ENCODE measurements around the gene CPLX3.

CPLX3 gene

GRCh38 chr15:74847432-74847831 is 21.0 kb downstream of the CPLX3 start:
- H3K4me3 ChIP-seq (ENCODE audit: control insufficient read depth, low read depth, low read length), result no peak overlapping the region
- DNase-seq (ENCODE audit: low read depth), result no peak
- TF ChIP-seq, protein P1, sequence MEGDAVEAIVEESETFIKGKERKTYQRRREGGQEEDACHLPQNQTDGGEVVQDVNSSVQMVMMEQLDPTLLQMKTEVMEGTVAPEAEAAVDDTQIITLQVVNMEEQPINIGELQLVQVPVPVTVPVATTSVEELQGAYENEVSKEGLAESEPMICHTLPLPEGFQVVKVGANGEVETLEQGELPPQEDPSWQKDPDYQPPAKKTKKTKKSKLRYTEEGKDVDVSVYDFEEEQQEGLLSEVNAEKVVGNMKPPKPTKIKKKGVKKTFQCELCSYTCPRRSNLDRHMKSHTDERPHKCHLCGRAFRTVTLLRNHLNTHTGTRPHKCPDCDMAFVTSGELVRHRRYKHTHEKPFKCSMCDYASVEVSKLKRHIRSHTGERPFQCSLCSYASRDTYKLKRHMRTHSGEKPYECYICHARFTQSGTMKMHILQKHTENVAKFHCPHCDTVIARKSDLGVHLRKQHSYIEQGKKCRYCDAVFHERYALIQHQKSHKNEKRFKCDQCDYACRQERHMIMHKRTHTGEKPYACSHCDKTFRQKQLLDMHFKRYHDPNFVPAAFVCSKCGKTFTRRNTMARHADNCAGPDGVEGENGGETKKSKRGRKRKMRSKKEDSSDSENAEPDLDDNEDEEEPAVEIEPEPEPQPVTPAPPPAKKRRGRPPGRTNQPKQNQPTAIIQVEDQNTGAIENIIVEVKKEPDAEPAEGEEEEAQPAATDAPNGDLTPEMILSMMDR (IDR thresholded peaks at IDR 0.05; ENCODE audit: control insufficient read depth, insufficient read depth, low read depth, low read length, missing control alignments), result no peak

- TF ChIP-seq, protein P1 (IDR thresholded peaks at IDR 0.05; ENCODE audit: control insufficient read depth, insufficient read depth, low read depth, low read length, missing control alignments), result no peak
- no peak for DNase-seq (ENCODE audit: low read depth)
- H3K4me3 ChIP-seq (ENCODE audit: control insufficient read depth, low read depth, low read length), result no peak overlapping the region
Measured at GRCh38 chr15:74850393-74850792, 24.0 kb downstream of the CPLX3 start.

GRCh38 chr15:74851960-74852359 is 25.5 kb downstream of the CPLX3 start:
- TF ChIP-seq, protein P1 (IDR thresholded peaks at IDR 0.05; ENCODE audit: control insufficient read depth, insufficient read depth, low read depth, low read length, missing control alignments), result no peak
- H3K4me3 ChIP-seq (ENCODE audit: control insufficient read depth, low read depth, low read length), result no peak overlapping the region
- DNase-seq (ENCODE audit: low read depth), result no peak

- no peak for DNase-seq (ENCODE audit: low read depth)
- TF ChIP-seq, protein P1 (IDR thresholded peaks at IDR 0.05; ENCODE audit: control insufficient read depth, insufficient read depth, low read depth, low read length, missing control alignments), result no peak
- no peak overlapping the region for H3K4me3 ChIP-seq (ENCODE audit: control insufficient read depth, low read depth, low read length)
Measured at GRCh38 chr15:74854453-74855022, 28.1 kb downstream of the CPLX3 start.

DNA sequence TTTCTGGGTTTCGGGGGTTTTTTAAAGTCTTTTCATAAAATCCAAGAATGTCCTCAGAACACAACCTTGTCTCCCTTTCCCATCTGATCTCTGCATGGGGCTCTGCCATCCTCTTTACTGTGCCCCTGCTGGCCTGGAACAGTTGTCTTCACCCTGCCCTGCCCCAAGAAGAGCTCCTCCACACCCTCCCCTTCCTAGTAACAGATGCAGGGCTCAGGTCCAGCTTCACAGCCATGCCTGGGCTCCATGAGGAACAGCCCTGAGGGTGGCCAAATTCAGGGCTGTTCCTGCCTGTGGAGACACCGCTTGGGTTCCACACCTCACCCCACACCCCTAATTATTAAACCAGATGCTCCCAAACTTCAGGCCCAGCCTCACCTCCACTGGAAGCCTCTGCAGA is 29.4 kb downstream of the CPLX3 start:
- TF ChIP-seq, protein P1 (IDR thresholded peaks at IDR 0.05; ENCODE audit: control insufficient read depth, insufficient read depth, low read depth, low read length, missing control alignments), result no peak
- no peak for DNase-seq (ENCODE audit: low read depth)

DNA sequence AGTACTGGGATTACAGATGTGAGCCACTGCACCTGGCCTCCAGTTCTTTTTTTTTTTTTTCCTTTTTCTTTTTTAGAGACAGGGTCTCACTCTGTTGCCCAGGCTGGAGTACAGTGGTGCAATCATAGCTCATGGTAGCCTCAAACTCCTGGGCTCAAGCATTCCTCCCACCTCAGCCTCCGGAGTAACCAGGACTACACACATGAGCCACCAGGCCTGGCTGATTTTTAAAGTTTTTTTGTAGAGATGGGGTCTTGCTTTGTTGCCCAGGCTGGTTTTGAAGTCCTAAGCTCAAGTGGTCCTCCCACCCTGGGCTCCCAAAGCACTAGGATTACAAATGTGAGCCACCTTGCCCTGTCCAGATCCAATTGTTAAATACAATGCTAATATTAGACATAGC is 30.1 kb downstream of the CPLX3 start:
- no peak for DNase-seq (ENCODE audit: low read depth)
- TF ChIP-seq, protein P1 (IDR thresholded peaks at IDR 0.05; ENCODE audit: control insufficient read depth, insufficient read depth, low read depth, low read length, missing control alignments), result no peak
- no peak overlapping the region for H3K4me3 ChIP-seq (ENCODE audit: control insufficient read depth, low read depth, low read length)

More for the DNA sequence above, 29.4 kb downstream of the CPLX3 start:
- no peak overlapping the region for H3K4me3 ChIP-seq (ENCODE audit: control insufficient read depth, low read depth, low read length)

All from AG09309 (cell line).